DOHH2 (cell line): ENCODE results near the gene EDC3.

Experiments
- CTCF ChIP-seq: fragments of 200-600 bp; sonication (generic); IDR thresholded peaks from one replicate; pipeline ENCODE4 v1.5.1; 2014; ENCODE audit warnings: antibody characterized with exemption, mild to moderate bottlenecking, low read depth, low read length; ENCODE audit not compliant: poor library complexity, severe bottlenecking
- EZH2phosphoT487 ChIP-seq: fragments of 200-600 bp; sonication (generic); IDR thresholded peaks from 2 replicates; pipeline ENCODE4 v1.6.1; 2017; ENCODE audit warnings: borderline replicate concordance, mild to moderate bottlenecking, antibody characterized with exemption, low read length, moderate library complexity, mixed read lengths

- TF ChIP-seq CTCF (no peak), EZH2phosphoT487 (no peak)
Observed at GRCh38 chr15:74726774-74727164, 30.9 kb upstream of the EDC3 start.
